HepG2 (cell line): ENCODE results near the gene SLC22A31. TPM values are rescaled to one million over a fixed set of nuclear protein-coding genes. Genes with fewer than 3 reads are reported as not detected.
A peak's percentile ranks its signal among the peaks of the same experiment; 100 is the strongest.

Source experiments
- ATAC-seq: fragments of 200-7000 bp; cut with Tn5 transposase; 3 replicates; pipeline ENCODE4 v1.9.1; 2020; ENCODE audit warnings: mild to moderate bottlenecking, moderate library complexity
- BruUV-seq: library from RNA; stranded (reverse); fragments of 400-500 nt; replicated peaks from 2 replicates; lab custom pipeline; 2021; lab: Mats Ljungman, UMichigan
- CTCF ChIA-PET: fragments of 300-600 bp; formaldehyde crosslinking; extraction: SDS; loops from one replicate; lab custom pipeline; 2021; ENCODE audit warnings: low total read pairs, inconsistent platforms, low intra/inter-chr PET ratio; lab: Yijun Ruan, JAX
- POLR2A ChIA-PET: fragments of 350-600 bp; sonication (Branson Sonifier 250); formaldehyde crosslinking; loops from one replicate; lab custom pipeline; 2020; ENCODE audit warnings: antibody characterized with exemption, inconsistent platforms; lab: Yijun Ruan, JAX
- DNase-seq: peaks from one replicate; pipeline ENCODE4 v3.0.0-alpha.2; 2015; ENCODE audit warnings: low spot score
- FAIRE-seq: peaks from 3 replicates; lab custom pipeline; 2011; peaks lifted over from hg19 to GRCh38; lab: Jason Lieb, UNC
- H2AFZ ChIP-seq: one replicate; pipeline ENCODE4 v1.6.1; 2011; ENCODE audit warnings: low read length, inconsistent platforms
- H3K27ac ChIP-seq: fragments of 300-600 bp; 3 replicates; pipeline ENCODE4 v1.8.0; 2011; ENCODE audit warnings: mixed run types, mild to moderate bottlenecking, mixed read lengths, low read length, inconsistent platforms; ENCODE audit not compliant: insufficient read depth; ENCODE audit errors: extremely low read length
- H3K27me3 ChIP-seq, 2 experiments: fragments of 200-600 bp in 1 of 2; 2 replicates in 1 of 2; 3 replicates in 1 of 2; pipeline versions ENCODE4 v1.6.0 to v1.8.0; 2011; ENCODE audit warnings: low read length in 2 of 2, mild to moderate bottlenecking in 2 of 2, moderate library complexity in 2 of 2, inconsistent platforms in 1 of 2; ENCODE audit not compliant: insufficient read depth in 2 of 2, control insufficient read depth in 1 of 2
- H3K36me3 ChIP-seq, 2 experiments: fragments of 200-600 bp in 1 of 2; replicated peaks in 1 of 2; 2 replicates in 1 of 2; 3 replicates in 1 of 2; pipeline versions ENCODE4 v1.5.1 to v1.8.0; 2011; ENCODE audit warnings: low read length in 2 of 2, inconsistent platforms in 1 of 2; ENCODE audit not compliant: insufficient read depth in 2 of 2, control insufficient read depth in 1 of 2
- H3K4me1 ChIP-seq: 2 replicates; pipeline ENCODE4 v1.5.1; 2012; ENCODE audit warnings: low read length, inconsistent platforms; ENCODE audit not compliant: insufficient read depth
- H3K4me2 ChIP-seq: 2 replicates; pipeline ENCODE4 v1.6.0; 2011; ENCODE audit warnings: low read depth, low read length, inconsistent platforms
- H3K4me3 ChIP-seq, 3 experiments: fragments of 200-600 bp in 1 of 3; sonication (generic), shearing (Covaris generic) in 1 of 3; replicated peaks in 1 of 3; 2 replicates each; pipeline ENCODE4 v1.5.1; 2011 to 2016; ENCODE audit warnings: low read length in 3 of 3, inconsistent platforms in 2 of 3, low read depth in 2 of 3, mild to moderate bottlenecking in 2 of 3, control low read depth in 1 of 3, mixed read lengths in 1 of 3; ENCODE audit not compliant: insufficient read depth in 1 of 3
- H3K79me2 ChIP-seq: one replicate; pipeline ENCODE4 v1.6.1; 2011; ENCODE audit warnings: low read length, inconsistent platforms; ENCODE audit not compliant: insufficient read depth
- H3K9ac ChIP-seq: 2 replicates; pipeline ENCODE4 v1.6.0; 2011; ENCODE audit warnings: mild to moderate bottlenecking, low read depth, low read length, inconsistent platforms; ENCODE audit not compliant: insufficient read depth
- H3K9me3 ChIP-seq: 2 replicates; pipeline ENCODE4 v1.5.1; 2012; ENCODE audit warnings: mild to moderate bottlenecking, low read length
- H4K20me1 ChIP-seq: 2 replicates; pipeline ENCODE4 v1.6.0; 2011; ENCODE audit warnings: inconsistent platforms, mild to moderate bottlenecking, low read length, moderate library complexity; ENCODE audit not compliant: insufficient read depth
- BRD4 ChIP-seq: sonication (generic); formaldehyde crosslinking; IDR thresholded peaks from 2 replicates; pipeline ENCODE4 v1.4.0; 2020; ENCODE audit warnings: missing genetic modification reagents
- EEA1 ChIP-seq: sonication (generic); formaldehyde crosslinking; IDR thresholded peaks from 2 replicates; pipeline ENCODE4 v1.5.1; 2020; ENCODE audit warnings: mild to moderate bottlenecking, missing genetic modification reagents, borderline replicate concordance
- MEIS1 ChIP-seq: sonication (generic); formaldehyde crosslinking; IDR thresholded peaks from 2 replicates; pipeline ENCODE4 v1.9.0; 2021; ENCODE audit warnings: mild to moderate bottlenecking, missing genetic modification reagents, moderate library complexity, borderline replicate concordance
- NCOA2 ChIP-seq: sonication (generic); formaldehyde crosslinking; IDR thresholded peaks from 2 replicates; pipeline ENCODE4 v1.8.0; 2022; ENCODE audit warnings: inconsistent platforms
- PRDM15 ChIP-seq: sonication (generic); formaldehyde crosslinking; IDR thresholded peaks from 2 replicates; pipeline ENCODE4 v1.4.0; 2020; ENCODE audit warnings: missing genetic modification reagents
- SRSF1 ChIP-seq: fragments of 200-400 bp; formaldehyde crosslinking; optimal IDR thresholded peaks from 2 replicates; pipeline ENCODE3; 2017; ENCODE audit warnings: mild to moderate bottlenecking, low read depth, low read length, moderate library complexity
- ZBTB38 ChIP-seq: sonication (generic); formaldehyde crosslinking; IDR thresholded peaks from 2 replicates; pipeline ENCODE4 v1.5.1; 2020; ENCODE audit warnings: mild to moderate bottlenecking, missing genetic modification reagents
- ZNF275 ChIP-seq: sonication (generic); formaldehyde crosslinking; IDR thresholded peaks from 2 replicates; pipeline ENCODE4 v1.8.0; 2022; ENCODE audit warnings: missing genetic modification reagents, mild to moderate bottlenecking, inconsistent platforms, borderline replicate concordance
- ZNF543 ChIP-seq: sonication (generic); formaldehyde crosslinking; IDR thresholded peaks from 2 replicates; pipeline ENCODE4 v1.4.0; 2020; ENCODE audit warnings: mild to moderate bottlenecking, missing genetic modification reagents
- ZNF549 ChIP-seq: sonication (generic); formaldehyde crosslinking; IDR thresholded peaks from 2 replicates; pipeline ENCODE4 v1.5.0; 2020; ENCODE audit warnings: missing genetic modification reagents
- ZNF576 ChIP-seq: sonication (generic); formaldehyde crosslinking; IDR thresholded peaks from 2 replicates; pipeline ENCODE4 v1.4.0; 2020; ENCODE audit warnings: mild to moderate bottlenecking, missing genetic modification reagents
- ZNF605 ChIP-seq: sonication (generic); formaldehyde crosslinking; IDR thresholded peaks from 2 replicates; pipeline ENCODE4 v1.8.0; 2022; ENCODE audit warnings: mild to moderate bottlenecking, missing genetic modification reagents
- ZNF841 ChIP-seq: sonication (generic); formaldehyde crosslinking; IDR thresholded peaks from 2 replicates; pipeline ENCODE4 v1.8.1; 2023; ENCODE audit warnings: missing genetic modification reagents, borderline replicate concordance
- ZNF891 ChIP-seq: sonication (generic); formaldehyde crosslinking; IDR thresholded peaks from 2 replicates; pipeline ENCODE4 v1.5.0; 2020; ENCODE audit warnings: mild to moderate bottlenecking, missing genetic modification reagents
- WGBS: methylation state at CpG from one replicate; pipeline ENCODE4 v1.1.6; 2017; ENCODE audit warnings: low lambda C conversion rate; 5-methylcytosine and 5-hydroxymethylcytosine counted together
- in situ Hi-C: cut with HindIII; loops from 2 replicates; pipeline ENCODE4 v1.10.0; 2017; ENCODE audit warnings: low pct_unique_long_range_greater_than_20kb; ENCODE audit not compliant: extremely low pct_ligation_motif_present
- intact Hi-C: fragments of 100-400 bp; cut with micrococcal nuclease; formaldehyde crosslinking; loops from one replicate; pipeline ENCODE4 v1.10.0; 2022; ENCODE audit not compliant: unreplicated experiment
- polyA plus RNA-seq, 8 experiments: library from polyadenylated mRNA; depleted of rRNA in 3 of 8; stranded (reverse) in 7 of 8; unstranded in 1 of 8; fragments of >200 nt; fragmentation: Illumina TruSeq in 4 of 8; extraction: Trizol in 4 of 8; gene quantifications; 2 replicates each; pipeline versions ENCODE4 v1.2.1 to v1.2.3, GENCODE V29; 2011 to 2016; ENCODE audit warnings: low read depth in 4 of 8, missing spikeins in 1 of 8, mixed read lengths in 1 of 8; ENCODE audit not compliant: insufficient read depth in 1 of 8
- total RNA-seq, 5 experiments: library from RNA; depleted of rRNA; stranded (reverse); fragments of >200 nt; fragmentation: Illumina TruSeq; extraction: Trizol; gene quantifications; 2 replicates each; pipeline ENCODE4 v1.2.3, GENCODE V29; 2016; ENCODE audit warnings: low read depth in 1 of 5

Gene SLC22A31
- total and polyA plus RNA-seq, 2 of the 13 experiments (the other 11 are each of a cell fraction or from before 2014, with no cell fraction given): 67.3 to 83.3 TPM

- in situ Hi-C loops: no loop called here
- peaks cover 37% of the 10 kb centered on the region for H3K4me1 ChIP-seq
- no peak for DNase-seq
- BruUV-seq: no TSS peak
- FAIRE-seq: no peak
- H4K20me1 ChIP-seq: no peaks in the 10 kb centered on the region
- H3K36me3 ChIP-seq: peaks cover 0 to 3% of the 10 kb centered on the region in 2 experiments; a peak in 1 of 5 replicates
- POLR2A ChIA-PET: interaction anchor here (0.9 to 4.2 kb wide), 7 partner anchors 10 to 386 kb away, joined by 3 to 30 read pairs (median 4); partner anchors contain the start of genes APRT, CDH15 and ZNF778
- ATAC-seq: no peak
- peak overlapping the region; percentile 98 for H3K4me2 ChIP-seq
- CTCF ChIA-PET: no interaction called here
- intact Hi-C loops: no loop called here
- H3K9ac ChIP-seq: peak overlapping the region; percentile 92
- H3K79me2 ChIP-seq: peaks cover 19% of the 10 kb centered on the region
- no peaks in the 10 kb centered on the region for H3K9me3 ChIP-seq
- no peak overlapping the region for H2AFZ ChIP-seq
- no peaks in the 10 kb centered on the region; a peak in 1 of 5 replicates for H3K27me3 ChIP-seq
- H3K4me3 ChIP-seq: peak overlapping the region in 1 of 3 experiments; percentile 99; a peak in 2 of 6 replicates
- H3K27ac ChIP-seq: peak overlapping the region; percentile 82
- WGBS: 69% methylated on average over 7 of the region's 13 CpGs
- TF ChIP-seq ZNF275 (CRISPR knock-in tag) (0 out of 2 replicates have a peak, but pooled peaks have one; percentile 54), ZBTB38 (peak; percentile 70; the same call in 1 of the 2 replicates), ZNF891 (CRISPR knock-in tag) (no peak), EEA1 (0 out of 2 replicates have a peak, but pooled peaks have one; percentile 45), PRDM15 (no peak), ZNF543 (CRISPR knock-in tag) (no peak), ZNF549 (CRISPR knock-in tag) (no peak), BRD4 (CRISPR knock-in tag) (no peak), SRSF1 (peak; percentile 12), MEIS1 (no peak), NCOA2 (CRISPR knock-in tag) (no peak), ZNF841 (CRISPR knock-in tag) (no peak), ZNF576 (CRISPR knock-in tag) (0 out of 2 replicates have a peak, but pooled peaks have one; percentile 15), ZNF605 (CRISPR knock-in tag) (0 out of 2 replicates have a peak, but pooled peaks have one; percentile 15)
Measured at GRCh38 chr16:89197033-89197632, 3.2 kb downstream of the SLC22A31 start.
